8988T (cell line): Measurements from ENCODE around the gene BCL6B.

Experiments
- DNase-seq: peaks from one replicate; pipeline ENCODE4 v3.0.0; 2011

The BCL6B gene

GRCh38 chr17:7010523-7010922 lies 12.3 kb upstream of the BCL6B start:
- DNase-seq, result no peak

- no peak for DNase-seq
These were observed 11.4 kb upstream of the BCL6B start for GRCh38 chr17:7011415-7011814.

- no peak for DNase-seq
These were observed 11.0 kb upstream of the BCL6B start for GRCh38 chr17:7011942-7012254.

DNA sequence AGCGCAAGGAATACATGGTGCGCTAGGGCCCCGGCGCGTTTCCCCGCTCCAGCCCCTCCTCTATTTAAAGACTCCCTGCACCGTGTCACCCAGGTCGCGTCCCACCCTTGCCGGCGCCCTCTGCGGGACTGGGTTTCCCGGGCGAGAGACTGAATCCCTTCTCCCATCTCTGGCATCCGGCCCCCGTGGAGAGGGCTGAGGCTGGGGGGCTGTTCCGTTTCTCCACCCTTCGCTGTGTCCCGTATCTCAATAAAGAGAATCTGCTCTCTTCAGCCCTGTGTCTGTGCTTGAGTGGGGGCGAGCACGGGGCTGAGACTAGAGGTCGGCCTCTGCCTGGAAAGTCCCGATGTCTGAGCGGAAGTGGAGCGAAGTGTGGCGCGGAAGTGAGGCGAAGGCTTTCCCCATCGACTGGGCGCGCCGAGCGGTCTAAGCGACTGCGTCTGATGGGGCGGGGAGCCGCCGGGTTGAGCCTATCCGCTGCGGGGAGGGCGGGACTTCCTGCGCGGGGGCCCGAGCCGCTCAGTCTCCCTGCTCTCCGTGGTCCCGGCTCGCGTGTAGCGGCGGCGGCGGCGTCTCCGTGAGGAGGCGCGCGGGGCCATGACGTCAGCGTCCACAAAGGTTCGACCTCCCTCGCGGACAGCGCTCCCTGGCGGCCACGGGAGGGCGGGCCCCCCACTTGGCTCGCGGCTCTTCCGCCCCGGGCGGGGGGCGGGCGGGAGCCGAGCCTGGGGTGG lies 8.4 kb upstream of the BCL6B start:
- peak; percentile 81 for DNase-seq

GRCh38 chr17:7014995-7015958 lies 7.6 kb upstream of the BCL6B start:
- no peak for DNase-seq

- DNase-seq, result no peak
These were observed 6.4 kb upstream of the BCL6B start for GRCh38 chr17:7016418-7016817.

- no peak for DNase-seq
These were observed 5.7 kb upstream of the BCL6B start for GRCh38 chr17:7016886-7017826.

- DNase-seq, result no peak
These were observed 5.0 kb upstream of the BCL6B start for GRCh38 chr17:7017827-7018200.

DNA sequence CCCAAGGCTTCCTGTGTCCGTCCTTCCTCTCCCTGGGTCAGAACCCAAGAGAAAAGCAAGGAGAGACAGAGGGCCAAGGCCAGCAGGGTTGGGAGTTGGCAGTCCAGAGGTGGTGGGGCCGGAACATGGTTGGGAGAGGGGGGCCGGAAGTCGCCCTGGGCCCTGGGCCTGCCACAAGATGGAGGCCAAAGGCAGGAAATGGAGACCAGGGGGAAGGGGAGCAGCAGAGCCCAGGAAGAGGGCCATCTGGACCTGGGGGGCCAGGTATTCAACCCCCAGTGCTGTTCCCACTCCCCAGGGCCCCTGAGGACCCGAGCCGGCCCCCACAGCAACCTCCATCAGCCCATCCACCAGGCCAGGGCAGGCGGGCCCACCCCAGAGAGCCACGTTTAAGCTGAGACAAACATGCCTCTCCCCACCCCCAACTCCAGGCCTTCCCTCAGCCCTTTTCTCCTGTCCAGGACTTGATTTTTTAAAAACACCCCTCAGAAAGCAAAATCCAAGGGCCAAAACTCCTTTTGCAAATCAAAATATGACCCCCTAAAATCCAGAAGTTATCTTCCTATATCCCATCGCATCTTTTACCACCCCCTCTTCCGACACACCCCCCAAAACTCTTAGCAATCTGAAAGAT lies 4.4 kb upstream of the BCL6B start:
- DNase-seq, result no peak

GRCh38 chr17:7019367-7019766 lies 3.5 kb upstream of the BCL6B start:
- no peak for DNase-seq

- DNase-seq, result peak; percentile 68
These were observed 2.9 kb upstream of the BCL6B start for GRCh38 chr17:7019839-7020519.

GRCh38 chr17:7020894-7021664 lies 1.8 kb upstream of the BCL6B start:
- no peak for DNase-seq

GRCh38 chr17:7021993-7022778 lies 664 bp upstream of the BCL6B start:
- peak; percentile 91 for DNase-seq

- DNase-seq, result no peak
These were observed 939 bp downstream of the BCL6B start for GRCh38 chr17:7023576-7024401.

- DNase-seq, result no peak
These were observed 1.5 kb downstream of the BCL6B start for GRCh38 chr17:7024402-7024785.

DNA sequence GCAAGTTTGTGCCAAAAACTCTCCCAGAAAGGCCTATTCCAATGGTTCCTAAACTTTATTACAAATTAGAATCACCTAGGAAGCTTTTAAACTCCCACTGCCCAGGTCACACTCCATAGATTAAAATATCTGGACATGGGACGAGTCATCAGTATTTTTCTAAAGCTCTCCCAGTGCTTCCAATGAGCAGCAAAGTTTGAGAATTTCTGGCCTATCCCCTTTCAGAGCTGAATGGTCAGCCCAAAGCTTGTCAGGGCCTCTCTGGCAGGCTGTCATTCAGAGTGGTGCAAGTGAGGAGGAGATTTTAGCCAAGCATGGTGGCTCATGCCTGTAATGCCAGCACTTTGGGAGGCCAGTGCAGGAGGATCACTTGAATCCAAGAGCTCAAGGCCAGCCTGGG lies 2.4 kb downstream of the BCL6B start:
- no peak for DNase-seq

- DNase-seq, result no peak
These were observed 3.7 kb downstream of the BCL6B start for GRCh38 chr17:7026471-7027115.

DNA sequence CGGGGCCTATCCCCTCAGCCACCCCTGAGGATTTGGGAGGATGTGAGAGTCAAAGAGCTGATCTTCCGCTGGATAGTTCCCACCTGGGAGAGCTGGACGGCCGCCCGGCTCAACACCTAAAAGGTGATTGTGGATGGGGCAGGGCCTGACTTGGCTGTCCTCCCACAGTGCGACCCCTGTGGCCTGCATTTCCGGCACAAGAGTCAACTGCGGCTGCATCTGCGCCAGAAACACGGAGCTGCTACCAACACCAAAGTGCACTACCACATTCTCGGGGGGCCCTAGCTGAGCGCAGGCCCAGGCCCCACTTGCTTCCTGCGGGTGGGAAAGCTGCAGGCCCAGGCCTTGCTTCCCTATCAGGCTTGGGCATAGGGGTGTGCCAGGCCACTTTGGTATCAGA lies 4.5 kb downstream of the BCL6B start:
- DNase-seq, result no peak

- DNase-seq, result no peak
These were observed 6.2 kb downstream of the BCL6B start for GRCh38 chr17:7029096-7029495.
